ENCODE measurements around the gene SLC17A1.

DNA sequence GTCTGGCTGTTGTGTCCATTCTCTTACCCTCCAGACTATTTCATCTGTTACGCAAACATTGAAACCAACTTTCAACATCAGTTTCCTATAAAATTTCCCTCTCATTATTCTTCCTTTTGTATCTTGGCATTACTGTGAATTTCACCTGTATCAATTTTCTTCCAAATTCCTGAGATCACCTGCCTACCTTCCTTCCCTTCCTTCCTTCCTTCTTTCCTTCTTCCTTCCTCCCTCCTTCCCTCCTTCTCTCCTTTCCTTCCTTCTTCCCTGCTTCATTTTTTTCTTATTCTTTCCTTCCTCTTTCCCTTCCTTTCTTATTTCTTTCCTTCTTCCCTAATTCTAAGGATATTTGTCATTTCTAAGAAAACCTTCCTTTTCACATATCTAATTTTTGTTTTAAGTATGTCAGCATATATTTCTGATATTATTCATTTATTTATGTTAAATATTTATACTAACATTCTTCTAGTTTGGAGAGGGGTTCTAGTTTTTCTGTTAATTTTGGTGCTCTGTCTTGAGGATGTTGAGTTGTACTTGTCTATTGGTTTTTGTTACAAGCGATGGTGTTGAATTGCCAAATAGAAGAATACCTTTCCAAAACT lies 47.0 kb upstream of the SLC17A1 start:
- TF ChIP-seq, protein P1, sequence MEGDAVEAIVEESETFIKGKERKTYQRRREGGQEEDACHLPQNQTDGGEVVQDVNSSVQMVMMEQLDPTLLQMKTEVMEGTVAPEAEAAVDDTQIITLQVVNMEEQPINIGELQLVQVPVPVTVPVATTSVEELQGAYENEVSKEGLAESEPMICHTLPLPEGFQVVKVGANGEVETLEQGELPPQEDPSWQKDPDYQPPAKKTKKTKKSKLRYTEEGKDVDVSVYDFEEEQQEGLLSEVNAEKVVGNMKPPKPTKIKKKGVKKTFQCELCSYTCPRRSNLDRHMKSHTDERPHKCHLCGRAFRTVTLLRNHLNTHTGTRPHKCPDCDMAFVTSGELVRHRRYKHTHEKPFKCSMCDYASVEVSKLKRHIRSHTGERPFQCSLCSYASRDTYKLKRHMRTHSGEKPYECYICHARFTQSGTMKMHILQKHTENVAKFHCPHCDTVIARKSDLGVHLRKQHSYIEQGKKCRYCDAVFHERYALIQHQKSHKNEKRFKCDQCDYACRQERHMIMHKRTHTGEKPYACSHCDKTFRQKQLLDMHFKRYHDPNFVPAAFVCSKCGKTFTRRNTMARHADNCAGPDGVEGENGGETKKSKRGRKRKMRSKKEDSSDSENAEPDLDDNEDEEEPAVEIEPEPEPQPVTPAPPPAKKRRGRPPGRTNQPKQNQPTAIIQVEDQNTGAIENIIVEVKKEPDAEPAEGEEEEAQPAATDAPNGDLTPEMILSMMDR (IDR thresholded peaks at IDR 0.05), result no peak
- TF ChIP-seq POLR2A (IDR thresholded peaks at IDR 0.05), result no peak

Data from tibial nerve (tissue), 3 donors.